ENCODE results near the gene SBNO2. TPM values are rescaled to one million over a fixed set of nuclear protein-coding genes. Genes with fewer than 3 reads are reported as not detected.

Gene SBNO2
- total and polyA plus RNA-seq, 2 of the 4 experiments (the other 2 are of a cell fraction), result 13.4 to 40.5 TPM

DNA sequence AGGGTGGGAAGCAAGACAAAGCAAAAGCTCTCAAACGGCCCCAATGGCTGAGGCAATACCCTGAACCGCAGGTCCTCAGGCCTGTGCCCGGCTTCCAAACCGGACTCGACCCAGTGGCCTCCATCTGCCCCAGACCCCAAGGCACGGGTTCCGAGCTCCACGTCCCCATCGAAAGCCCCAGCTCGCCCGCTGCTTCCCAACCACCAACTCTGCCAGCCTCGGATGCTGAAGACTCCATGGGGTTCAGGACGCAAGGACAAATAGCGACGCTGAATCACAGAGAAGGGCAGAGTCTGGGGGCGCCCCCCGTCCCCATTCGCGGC lies 79.5 kb downstream of the SBNO2 start:
- intact Hi-C loops (cut with micrococcal nuclease), result loop anchor here (2.0 kb wide), 1 partner anchor 54 kb away; the partner anchor contains the start of gene ABCA7
- peak overlapping the region; percentile 96 for H2AK9ac ChIP-seq (replicated peaks; ENCODE audit: low read depth, low read length, poor library complexity)

More for the DNA sequence above, 79.5 kb downstream of the SBNO2 start:
- Histone ChIP-seq H3K14ac (replicated peaks; ENCODE audit: low read depth, low read length) (peak overlapping the region; percentile 84), H3K4me2 (ENCODE audit: low read depth, low read length) (peak overlapping the region; percentile 78), H3K4me1 (ENCODE audit: control insufficient read depth, insufficient read depth, low read length) (peaks cover 12% of the 10 kb centered on the region), H3K27me3 (ENCODE audit: control insufficient read depth, insufficient read depth, low read length) (no peaks in the 10 kb centered on the region), H2BK120ac (ENCODE audit: low read depth, low read length) (no peak overlapping the region), H2AK5ac (ENCODE audit: low read depth, low read length) (peak overlapping the region; percentile 95), H3K79me1 (ENCODE audit: low read depth in 1 of 2, low read length in 2 of 2) (peaks cover 3 to 35% of the 10 kb centered on the region in 2 experiments; a peak in 2 of 4 replicates), H3K4me3 (ENCODE audit: insufficient read depth, low read depth, low read length) (peak overlapping the region; percentile 97), H4K8ac (ENCODE audit: low read depth in 2 of 2, low read length in 2 of 2) (no peak overlapping the region), H4K91ac (ENCODE audit: insufficient read depth, low read depth, low read length) (no peak overlapping the region), H3K18ac (ENCODE audit: low read depth, low read length) (no peak overlapping the region), H3K9ac (ENCODE audit: low read depth, low read length) (peak overlapping the region; percentile 95), H4K5ac (ENCODE audit: low read depth, low read length) (no peak overlapping the region), H2BK20ac (ENCODE audit: low read depth, low read length) (no peak overlapping the region), H3K4ac (ENCODE audit: low read depth, low read length) (peak overlapping the region; percentile 61), H4K20me1 (ENCODE audit: insufficient read depth, low read length) (peaks cover 19% of the 10 kb centered on the region), H3K27ac (ENCODE audit: insufficient read depth, low read length) (peak overlapping the region; percentile 57), H3K56ac (ENCODE audit: extremely low read depth, insufficient read depth, low read length) (peak overlapping the region; percentile 66), H3K9me1 (ENCODE audit: insufficient read depth, low read length) (peaks cover 13% of the 10 kb centered on the region), H2AFZ (replicated peaks; ENCODE audit: low read length, poor library complexity) (peak overlapping the region; percentile 51), H2BK5ac (ENCODE audit: low read depth, low read length, poor library complexity, severe bottlenecking) (peak overlapping the region; percentile 20), H3K36me3 (ENCODE audit: control insufficient read depth, insufficient read depth, low read length) (peaks cover 19% of the 10 kb centered on the region; the same call in 1 of the 2 replicates), H3K23ac (ENCODE audit: low read depth, low read length) (peak overlapping the region; percentile 87), H3K9me3 (ENCODE audit: control insufficient read depth, insufficient read depth, low read length) (no peaks in the 10 kb centered on the region), H2BK15ac (ENCODE audit: low read depth, low read length) (no peak overlapping the region)
- ATAC-seq (ENCODE audit: low read depth) (no peak; the same call in 1 of the 2 replicates), DNase-seq (no peak)
- TF ChIP-seq CHD1 (IDR thresholded peaks at IDR 0.05; ENCODE audit: low read depth, low read length) (no peak), FOS (IDR thresholded peaks at IDR 0.05; ENCODE audit: low read depth, low read length) (no peak), CEBPB (IDR thresholded peaks at IDR 0.05; ENCODE audit: low read depth, low read length) (no peak), POLR2A (IDR thresholded peaks at IDR 0.05; ENCODE audit: low read depth, low read length) (no peak; the same call in 1 of the 2 replicates), MXI1 (IDR thresholded peaks at IDR 0.05; ENCODE audit: borderline replicate concordance, low read depth, low read length) (no peak), RFX5 (IDR thresholded peaks at IDR 0.05; ENCODE audit: low read depth, low read length) (no peak), BHLHE40 (IDR thresholded peaks at IDR 0.05; ENCODE audit: low read depth, low read length) (no peak)
- TF ChIP-seq, protein P1, sequence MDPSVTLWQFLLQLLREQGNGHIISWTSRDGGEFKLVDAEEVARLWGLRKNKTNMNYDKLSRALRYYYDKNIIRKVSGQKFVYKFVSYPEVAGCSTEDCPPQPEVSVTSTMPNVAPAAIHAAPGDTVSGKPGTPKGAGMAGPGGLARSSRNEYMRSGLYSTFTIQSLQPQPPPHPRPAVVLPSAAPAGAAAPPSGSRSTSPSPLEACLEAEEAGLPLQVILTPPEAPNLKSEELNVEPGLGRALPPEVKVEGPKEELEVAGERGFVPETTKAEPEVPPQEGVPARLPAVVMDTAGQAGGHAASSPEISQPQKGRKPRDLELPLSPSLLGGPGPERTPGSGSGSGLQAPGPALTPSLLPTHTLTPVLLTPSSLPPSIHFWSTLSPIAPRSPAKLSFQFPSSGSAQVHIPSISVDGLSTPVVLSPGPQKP (IDR thresholded peaks at IDR 0.05; ENCODE audit: borderline replicate concordance, low read depth, low read length), result no peak
- CTCF ChIA-PET, result no interaction called here
- POLR2A ChIA-PET (ENCODE audit: unreplicated experiment), result no interaction called here
- WGBS, 2 experiments (ENCODE audit: extremely low coverage in 2 of 2, insufficient read length in 1 of 2), result 0% methylated on average over 7 of the region's 19 CpGs; no CpG with 5 or more reads in 1 of the 2 experiments
- dilution Hi-C loops (cut with HindIII; ENCODE audit: low sequenced_read_pairs, unreplicated experiment) (no loop called here), in situ Hi-C loops (cut with MboI; ENCODE audit: low sequenced_read_pairs) (no loop called here)
- no TSS peak for BruUV-seq (replicated peaks)

All from IMR-90 (cell line).